Vagina (tissue), 2 donors: ENCODE measurements around the gene FAM32A. TPM values are rescaled to one million over a fixed set of nuclear protein-coding genes. Genes with fewer than 3 reads are reported as not detected.

Experiments used
- DNase-seq, 2 donors: peaks; one replicate each; pipeline ENCODE4 v3.0.0-alpha.2; 2017; ENCODE audit errors: extremely low spot score in 2 of 2
- H3K27ac ChIP-seq: fragments of 200-600 bp; sonication (generic); one replicate; pipeline ENCODE4 v1.5.1; 2019
- H3K27me3 ChIP-seq: fragments of 200-600 bp; sonication (generic); one replicate; pipeline ENCODE4 v1.5.1; 2019
- H3K36me3 ChIP-seq, 2 donors: fragments of 200-600 bp; sonication (generic); one replicate each; pipeline ENCODE4 v1.5.1; 2017 to 2019
- H3K4me1 ChIP-seq: fragments of 200-600 bp; sonication (generic); one replicate; pipeline ENCODE4 v1.5.1; 2019
- H3K4me3 ChIP-seq, 2 donors: fragments of 200-600 bp; sonication (generic); 1 replicate in 1 of 2; 2 replicates in 1 of 2; pipeline ENCODE4 v1.5.1; 2016 to 2019
- H3K9me3 ChIP-seq: fragments of 200-600 bp; sonication (generic); one replicate; pipeline ENCODE4 v1.5.1; 2019
- POLR2A ChIP-seq, 2 donors: fragments of 450-650 bp; IDR thresholded peaks; one replicate each; pipeline ENCODE4 v1.6.1; 2017; ENCODE audit warnings: antibody characterized with exemption in 2 of 2, mild to moderate bottlenecking in 2 of 2, moderate library complexity in 2 of 2
- POLR2AphosphoS5 ChIP-seq, 2 donors: sonication (generic); formaldehyde crosslinking; IDR thresholded peaks; one replicate each; pipeline ENCODE4 v1.9.0; 2017; ENCODE audit warnings: antibody characterized with exemption in 2 of 2, mild to moderate bottlenecking in 2 of 2, low read depth in 1 of 2; ENCODE audit not compliant: insufficient read depth in 1 of 2
- intact Hi-C: fragments of 100-400 bp; cut with DNase I; formaldehyde crosslinking; loops from one replicate; pipeline ENCODE4 v1.15.1; 2023
- total RNA-seq: library from RNA; depleted of rRNA; stranded (reverse); fragments of >200 nt; gene quantifications from one replicate; pipeline ENCODE4 v1.2.3, GENCODE V29; 2016
- TF ChIP-seq, protein P1 (sequence below), 3 experiments: fragments of 450-650 bp in 2 of 3; fragments of 200-600 bp in 1 of 3; sonication (generic) in 1 of 3; IDR thresholded peaks; one replicate each; pipeline ENCODE4 v1.5.1; 2017 to 2019; ENCODE audit warnings: antibody characterized with exemption in 3 of 3, mild to moderate bottlenecking in 2 of 3, moderate library complexity in 2 of 3

The FAM32A gene
- total RNA-seq, result 57.2 TPM

DNA sequence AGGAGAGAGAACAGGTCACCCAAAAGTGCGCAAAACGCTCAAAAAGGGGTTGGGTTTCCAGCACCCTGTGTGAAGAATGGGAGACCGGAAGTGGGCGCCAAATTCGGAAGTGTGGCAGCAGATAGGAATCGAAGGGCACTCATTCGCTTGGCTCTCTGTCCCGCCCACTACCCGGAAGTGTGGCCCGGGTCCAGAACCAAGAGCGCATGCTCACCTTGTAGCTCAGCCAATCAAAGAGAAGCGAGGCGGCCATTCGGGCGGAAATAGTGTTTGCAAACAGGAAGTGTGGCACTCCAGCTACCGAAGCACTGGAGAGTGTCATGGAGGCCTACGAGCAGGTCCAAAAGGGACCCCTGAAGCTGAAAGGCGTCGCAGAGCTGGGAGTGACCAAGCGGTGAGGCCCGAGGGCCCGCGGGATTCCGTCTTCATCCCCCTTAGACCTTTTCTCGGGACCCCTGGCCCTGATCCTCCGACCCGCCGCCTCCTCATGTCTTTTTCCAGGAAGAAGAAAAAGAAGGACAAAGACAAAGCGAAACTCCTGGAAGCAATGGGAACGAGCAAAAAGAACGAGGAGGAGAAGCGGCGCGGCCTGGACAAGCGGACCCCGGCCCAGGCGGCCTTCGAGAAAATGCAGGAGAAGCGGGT, at the start of gene FAM32A:
Gene FAM32A (plus strand): TSS at position 288 of the 645 bp plus-strand sequence. CDS start 33 bp downstream, at position 321.
- peak within 1 kb of the TSS; percentile 72 for H3K27ac ChIP-seq
- DNase-seq, result peak in 1 of 2 donors; percentile 99

DNA sequence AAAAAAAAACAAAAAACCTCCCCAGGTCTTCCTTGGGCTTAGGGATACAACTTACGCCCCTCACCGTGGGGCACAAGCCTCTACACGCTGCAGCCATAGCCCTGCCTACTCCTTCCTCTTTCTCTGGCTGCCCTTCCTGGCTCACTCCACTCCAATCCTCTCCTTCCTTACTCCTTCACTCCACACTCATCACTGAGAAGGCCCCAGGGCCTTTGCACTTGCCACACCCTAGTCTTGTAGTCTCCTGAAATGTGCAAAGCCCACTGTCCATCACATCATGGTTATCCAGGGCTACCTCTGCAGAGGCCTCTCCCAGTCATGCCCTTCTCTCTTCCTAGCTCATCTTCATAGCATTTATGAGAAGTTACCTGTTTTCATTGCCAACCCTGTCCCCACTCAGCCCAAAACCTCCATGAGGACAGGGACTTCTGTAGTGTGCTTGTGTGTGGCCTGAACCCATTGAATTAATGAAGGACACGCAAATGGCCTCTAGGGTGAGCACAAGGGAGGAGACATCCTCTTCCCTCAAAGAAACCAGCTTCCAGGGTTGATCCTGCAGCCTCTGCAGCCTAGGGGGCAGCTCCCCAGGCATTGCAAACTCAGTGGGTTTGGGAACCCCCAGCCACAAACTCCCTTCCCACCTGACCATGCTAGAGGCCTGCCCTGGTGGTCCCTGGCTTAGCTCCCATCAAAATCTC, 49.6 kb upstream of the FAM32A start:
- Histone ChIP-seq H3K36me3 (peaks cover 0 to 26% of the 10 kb centered on the region in 2 donors), H3K4me3 (no peak overlapping the region), H3K27ac (no peak overlapping the region), H3K27me3 (no peaks in the 10 kb centered on the region), H3K9me3 (no peaks in the 10 kb centered on the region), H3K4me1 (no peaks in the 10 kb centered on the region)
- intact Hi-C loops, result no loop called here
- TF ChIP-seq, protein P1, sequence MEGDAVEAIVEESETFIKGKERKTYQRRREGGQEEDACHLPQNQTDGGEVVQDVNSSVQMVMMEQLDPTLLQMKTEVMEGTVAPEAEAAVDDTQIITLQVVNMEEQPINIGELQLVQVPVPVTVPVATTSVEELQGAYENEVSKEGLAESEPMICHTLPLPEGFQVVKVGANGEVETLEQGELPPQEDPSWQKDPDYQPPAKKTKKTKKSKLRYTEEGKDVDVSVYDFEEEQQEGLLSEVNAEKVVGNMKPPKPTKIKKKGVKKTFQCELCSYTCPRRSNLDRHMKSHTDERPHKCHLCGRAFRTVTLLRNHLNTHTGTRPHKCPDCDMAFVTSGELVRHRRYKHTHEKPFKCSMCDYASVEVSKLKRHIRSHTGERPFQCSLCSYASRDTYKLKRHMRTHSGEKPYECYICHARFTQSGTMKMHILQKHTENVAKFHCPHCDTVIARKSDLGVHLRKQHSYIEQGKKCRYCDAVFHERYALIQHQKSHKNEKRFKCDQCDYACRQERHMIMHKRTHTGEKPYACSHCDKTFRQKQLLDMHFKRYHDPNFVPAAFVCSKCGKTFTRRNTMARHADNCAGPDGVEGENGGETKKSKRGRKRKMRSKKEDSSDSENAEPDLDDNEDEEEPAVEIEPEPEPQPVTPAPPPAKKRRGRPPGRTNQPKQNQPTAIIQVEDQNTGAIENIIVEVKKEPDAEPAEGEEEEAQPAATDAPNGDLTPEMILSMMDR (IDR thresholded peaks at IDR 0.05), result no peak
- TF ChIP-seq POLR2A (IDR thresholded peaks at IDR 0.05), result no peak
- no peak for TF ChIP-seq POLR2AphosphoS5 (IDR thresholded peaks at IDR 0.05; ENCODE audit: insufficient read depth in 1 of 2, low read depth in 1 of 2)
- no peak for DNase-seq

More for the DNA sequence above, at the start of gene FAM32A:
- H3K9me3 ChIP-seq, result no peaks in the 10 kb centered on the region
- peaks cover 35% of the 10 kb centered on the region for H3K4me1 ChIP-seq
- peak within 1 kb of the TSS; percentile 67 to 84 for H3K4me3 ChIP-seq
- no peaks in the 10 kb centered on the region for H3K27me3 ChIP-seq
- intact Hi-C loops, result loop anchor here (10.0 kb wide), 2 partner anchors 70 to 560 kb away; partner anchors contain the start of gene RAB8A
- H3K36me3 ChIP-seq, result peaks cover 0 to 12% of the 10 kb centered on the region in 2 donors
- TF ChIP-seq, protein P1 (IDR thresholded peaks at IDR 0.05), result peak in 1 of 3 experiments; percentile 13
- TF ChIP-seq POLR2A (IDR thresholded peaks at IDR 0.05) (peak in 1 of 2 donors; percentile 63), POLR2AphosphoS5 (IDR thresholded peaks at IDR 0.05; ENCODE audit: insufficient read depth in 1 of 2, low read depth in 1 of 2) (peak; percentile 94 to 99)

DNA sequence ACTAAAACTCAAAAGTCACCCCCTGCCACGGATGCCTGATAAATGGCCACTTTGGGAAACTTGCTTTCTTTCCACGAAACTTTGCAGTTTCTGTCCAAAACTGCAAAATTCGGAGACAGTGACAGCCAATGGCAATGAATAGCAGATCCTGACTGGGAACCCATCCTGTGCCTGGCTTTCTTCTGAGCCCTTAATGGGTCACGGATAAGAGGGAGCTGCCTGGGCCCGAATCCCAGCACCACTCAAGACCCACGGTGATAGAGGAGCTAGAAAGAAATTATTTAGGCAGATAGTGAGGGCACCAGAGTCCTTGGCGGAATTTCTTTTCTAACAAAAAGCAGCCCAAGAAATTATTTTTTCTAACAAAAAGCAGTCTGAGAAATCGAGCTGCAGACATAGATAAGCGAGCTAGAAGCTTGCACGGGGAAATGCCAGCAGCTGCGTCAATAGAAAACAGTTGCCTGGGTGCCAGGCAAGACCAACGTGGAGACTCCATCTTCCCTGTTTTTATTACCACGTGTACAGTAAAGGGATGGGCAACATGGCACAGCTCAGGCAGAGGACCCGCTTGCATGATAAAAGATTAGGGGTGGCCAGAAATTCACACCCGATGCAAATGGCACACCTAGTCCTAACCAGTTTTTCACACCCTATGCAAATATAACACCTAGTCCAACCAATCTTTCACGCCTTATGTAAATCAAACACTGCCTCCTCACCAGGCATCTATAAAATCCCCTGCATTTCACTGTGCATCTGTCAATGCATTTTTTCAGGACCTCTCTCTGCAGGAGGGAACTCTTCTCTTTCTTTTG, 48.8 kb upstream of the FAM32A start:
- intact Hi-C loops, result no loop called here
- Histone ChIP-seq H3K27ac (no peak overlapping the region), H3K27me3 (no peaks in the 10 kb centered on the region), H3K4me3 (no peak overlapping the region), H3K4me1 (no peaks in the 10 kb centered on the region), H3K9me3 (no peaks in the 10 kb centered on the region), H3K36me3 (peaks cover 0 to 24% of the 10 kb centered on the region in 2 donors)
- no peak for DNase-seq
- TF ChIP-seq POLR2A (IDR thresholded peaks at IDR 0.05), result no peak
- no peak for TF ChIP-seq POLR2AphosphoS5 (IDR thresholded peaks at IDR 0.05; ENCODE audit: insufficient read depth in 1 of 2, low read depth in 1 of 2)
- TF ChIP-seq, protein P1 (IDR thresholded peaks at IDR 0.05), result no peak

DNA sequence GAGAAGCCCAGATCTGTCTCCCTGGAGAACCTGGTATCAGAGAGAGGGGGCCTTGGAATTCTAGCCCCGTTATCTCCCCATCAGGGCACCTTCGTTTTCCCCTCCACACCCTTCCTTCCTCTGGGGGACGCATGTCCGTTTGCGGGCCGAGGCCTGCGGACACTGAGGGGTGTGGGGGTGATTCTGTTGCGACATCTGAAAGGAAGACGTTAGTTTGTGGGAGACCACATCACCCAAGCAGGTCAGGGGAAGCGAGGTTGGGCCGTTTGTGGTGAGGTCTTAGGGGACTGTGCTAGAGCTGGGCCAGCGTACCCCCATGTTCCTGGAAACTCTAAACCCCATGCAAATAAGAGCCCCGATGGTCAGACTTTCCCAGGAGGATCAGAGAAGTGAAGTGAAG, 45.5 kb upstream of the FAM32A start:
- H3K27ac ChIP-seq, result no peak overlapping the region
- no peak overlapping the region for H3K4me3 ChIP-seq
- no peaks in the 10 kb centered on the region for H3K27me3 ChIP-seq
- DNase-seq, result no peak
- TF ChIP-seq, protein P1 (IDR thresholded peaks at IDR 0.05), result no peak
- no peak for TF ChIP-seq POLR2AphosphoS5 (IDR thresholded peaks at IDR 0.05; ENCODE audit: insufficient read depth in 1 of 2, low read depth in 1 of 2)
- H3K9me3 ChIP-seq, result no peaks in the 10 kb centered on the region
- intact Hi-C loops, result no loop called here
- no peaks in the 10 kb centered on the region for H3K36me3 ChIP-seq
- H3K4me1 ChIP-seq, result no peaks in the 10 kb centered on the region
